HG02840 (cell line): ENCODE measurements around the gene PIGK.

ENCODE experiments used
- ATAC-seq: cut with Tn5 transposase; IDR thresholded peaks from one replicate; pipeline ENCODE4 v1.9.1; 2021; ENCODE audit warnings: mild to moderate bottlenecking, moderate library complexity, moderate number of reproducible peaks; ENCODE audit not compliant: unreplicated experiment, low FRiP score

The PIGK gene

GRCh38 chr1:77047575-77047974 lies 171.7 kb downstream of the PIGK start:
- ATAC-seq, result no peak

GRCh38 chr1:77044133-77044849 lies 174.9 kb downstream of the PIGK start:
- ATAC-seq, result no peak

- ATAC-seq, result no peak
Observed at GRCh38 chr1:77040826-77041225, 178.4 kb downstream of the PIGK start.

GRCh38 chr1:77039739-77040138 lies 179.5 kb downstream of the PIGK start:
- no peak for ATAC-seq

GRCh38 chr1:77039111-77039510 lies 180.1 kb downstream of the PIGK start:
- ATAC-seq, result no peak
